ENCODE results near the gene MRPL11. TPM values are rescaled to one million over a fixed set of nuclear protein-coding genes. Genes with fewer than 3 reads are reported as not detected.
"Not testable (repeated sequence)": the region's sequence is repeated elsewhere in the genome, so short reads cannot be mapped to it uniquely, and the experiment has no call there.

MRPL11 gene
- total and polyA plus RNA-seq, 9 donors: 49.6 to 62.4 (median 55.8) TPM

- H3K4me1 ChIP-seq (ENCODE audit: control insufficient read depth, insufficient read depth, low read length): no peaks in the 10 kb centered on the region
- no peak overlapping the region for H3K4me3 ChIP-seq (ENCODE audit: low read length)
- no CpG with 5 or more reads among the region's 6 CpGs for WGBS (ENCODE audit: insufficient coverage)
- DNase-seq: no peak
- H3K36me3 ChIP-seq (ENCODE audit: control insufficient read depth, insufficient read depth, low read length): no peaks in the 10 kb centered on the region
- peaks cover 3% of the 10 kb centered on the region for H3K9me3 ChIP-seq (replicated peaks; ENCODE audit: control insufficient read depth, low read depth, low read length)
- H3K27ac ChIP-seq (ENCODE audit: low read length): no peak overlapping the region
- H3K27me3 ChIP-seq (ENCODE audit: control insufficient read depth, insufficient read depth, low read length): peaks cover 3% of the 10 kb centered on the region
These were observed 19.2 kb upstream of the MRPL11 start for GRCh38 chr11:66457826-66458225.

DNA sequence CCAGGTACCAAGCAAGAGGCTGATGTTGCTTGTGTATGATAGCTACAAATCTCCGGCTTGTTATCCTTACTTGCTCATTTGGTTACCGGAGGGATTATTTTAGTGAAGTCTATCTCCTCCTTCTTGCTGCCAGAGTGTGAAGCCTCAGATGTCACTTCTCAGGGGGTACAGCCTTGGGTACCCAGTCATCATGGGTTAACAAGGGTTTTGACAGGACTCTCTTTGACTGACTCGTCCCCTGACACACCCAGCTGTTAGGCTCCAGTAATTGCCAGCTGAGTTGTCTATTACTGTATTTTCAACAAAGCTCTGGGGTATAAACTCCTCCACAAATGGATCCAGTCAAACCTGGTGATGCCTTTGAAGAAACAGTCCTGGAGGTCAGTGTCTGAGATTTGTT is 16.2 kb upstream of the MRPL11 start:
- Histone ChIP-seq H3K36me3 (ENCODE audit: control insufficient read depth, insufficient read depth, low read length) (no peaks in the 10 kb centered on the region), H3K9me3 (replicated peaks; ENCODE audit: control insufficient read depth, low read depth, low read length) (no peaks in the 10 kb centered on the region), H3K27ac (ENCODE audit: low read length) (no peak overlapping the region), H3K4me1 (ENCODE audit: control insufficient read depth, insufficient read depth, low read length) (no peaks in the 10 kb centered on the region), H3K4me3 (ENCODE audit: low read length) (no peak overlapping the region), H3K27me3 (ENCODE audit: control insufficient read depth, insufficient read depth, low read length) (peaks cover 3% of the 10 kb centered on the region)
- DNase-seq: no peak
- 0% methylated on average over 1 of the region's 3 CpGs for WGBS (ENCODE audit: insufficient coverage)

DNA sequence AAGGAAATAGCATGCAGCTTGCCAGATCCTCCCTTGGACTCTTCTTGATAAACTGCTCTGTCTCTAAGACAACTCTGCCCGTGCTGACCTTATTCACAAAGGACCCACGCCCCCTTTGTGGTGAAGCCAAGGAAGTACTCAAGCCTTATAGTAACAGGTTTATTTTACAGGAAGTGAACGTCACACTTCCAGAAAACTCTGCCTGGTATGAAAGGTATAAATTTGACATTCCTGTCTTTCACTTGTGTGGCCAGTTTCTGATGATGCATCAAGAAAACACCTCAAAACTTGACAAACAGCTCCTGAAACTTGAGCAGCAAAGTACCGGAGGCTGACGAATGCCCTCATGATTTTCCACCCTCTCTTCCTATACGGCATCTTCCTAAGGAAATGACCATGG is 15.6 kb upstream of the MRPL11 start:
- 54% methylated on average over 2 of the region's 6 CpGs for WGBS (ENCODE audit: insufficient coverage)

GRCh38 chr11:66451663-66452062 is 13.0 kb upstream of the MRPL11 start:
- H3K4me1 ChIP-seq (ENCODE audit: control insufficient read depth, insufficient read depth, low read length): no peaks in the 10 kb centered on the region
- no peak for DNase-seq
- H3K9me3 ChIP-seq (replicated peaks; ENCODE audit: control insufficient read depth, low read depth, low read length): no peaks in the 10 kb centered on the region
- peaks cover 3% of the 10 kb centered on the region for H3K27me3 ChIP-seq (ENCODE audit: control insufficient read depth, insufficient read depth, low read length)
- WGBS (ENCODE audit: insufficient coverage): 79% methylated on average over 3 of the region's 4 CpGs
- no peak overlapping the region for H3K27ac ChIP-seq (ENCODE audit: low read length)
- no peak overlapping the region for H3K4me3 ChIP-seq (ENCODE audit: low read length)
- H3K36me3 ChIP-seq (ENCODE audit: control insufficient read depth, insufficient read depth, low read length): no peaks in the 10 kb centered on the region

More for the DNA sequence above, 15.6 kb upstream of the MRPL11 start:
- Histone ChIP-seq H3K27ac (ENCODE audit: low read length) (no peak overlapping the region), H3K27me3 (ENCODE audit: control insufficient read depth, insufficient read depth, low read length) (peaks cover 3% of the 10 kb centered on the region), H3K4me1 (ENCODE audit: control insufficient read depth, insufficient read depth, low read length) (no peaks in the 10 kb centered on the region), H3K36me3 (ENCODE audit: control insufficient read depth, insufficient read depth, low read length) (no peaks in the 10 kb centered on the region), H3K9me3 (replicated peaks; ENCODE audit: control insufficient read depth, low read depth, low read length) (no peaks in the 10 kb centered on the region), H3K4me3 (ENCODE audit: low read length) (no peak overlapping the region)
- DNase-seq: no peak

DNA sequence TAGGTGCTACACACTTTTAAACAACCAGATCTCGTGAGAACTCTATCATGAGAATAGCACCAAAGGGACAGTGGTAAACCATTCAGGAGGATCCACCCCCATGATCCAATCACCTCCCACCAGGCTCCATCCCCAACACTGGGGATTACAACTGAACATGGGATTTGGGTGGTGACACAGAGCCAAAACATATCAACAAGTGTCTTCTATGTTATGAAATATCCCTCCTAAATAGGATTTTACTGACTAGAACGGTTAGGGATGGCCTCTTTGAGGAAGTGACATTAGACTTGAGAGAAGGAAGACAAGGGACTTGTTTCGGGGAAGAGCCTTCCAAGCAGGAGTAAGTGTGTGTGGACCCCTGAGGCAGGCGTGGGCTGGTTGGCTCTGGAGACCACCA is 11.9 kb upstream of the MRPL11 start:
- Histone ChIP-seq H3K9me3 (replicated peaks; ENCODE audit: control insufficient read depth, low read depth, low read length) (no peaks in the 10 kb centered on the region), H3K36me3 (ENCODE audit: control insufficient read depth, insufficient read depth, low read length) (no peaks in the 10 kb centered on the region), H3K4me1 (ENCODE audit: control insufficient read depth, insufficient read depth, low read length) (no peaks in the 10 kb centered on the region), H3K4me3 (ENCODE audit: low read length) (no peak overlapping the region), H3K27me3 (ENCODE audit: control insufficient read depth, insufficient read depth, low read length) (peaks cover 3% of the 10 kb centered on the region), H3K27ac (ENCODE audit: low read length) (no peak overlapping the region)
- DNase-seq: no peak
- 53% methylated on average over 2 of the region's 4 CpGs for WGBS (ENCODE audit: insufficient coverage)

GRCh38 chr11:66448523-66448922 is 9.9 kb upstream of the MRPL11 start:
- 73% methylated on average over 3 of the region's 4 CpGs for WGBS (ENCODE audit: insufficient coverage)
- Histone ChIP-seq H3K27ac (ENCODE audit: low read length) (no peak overlapping the region), H3K9me3 (replicated peaks; ENCODE audit: control insufficient read depth, low read depth, low read length) (no peaks in the 10 kb centered on the region), H3K4me3 (ENCODE audit: low read length) (no peak overlapping the region), H3K4me1 (ENCODE audit: control insufficient read depth, insufficient read depth, low read length) (no peaks in the 10 kb centered on the region), H3K27me3 (ENCODE audit: control insufficient read depth, insufficient read depth, low read length) (no peaks in the 10 kb centered on the region), H3K36me3 (ENCODE audit: control insufficient read depth, insufficient read depth, low read length) (no peaks in the 10 kb centered on the region)
- no peak for DNase-seq

DNA sequence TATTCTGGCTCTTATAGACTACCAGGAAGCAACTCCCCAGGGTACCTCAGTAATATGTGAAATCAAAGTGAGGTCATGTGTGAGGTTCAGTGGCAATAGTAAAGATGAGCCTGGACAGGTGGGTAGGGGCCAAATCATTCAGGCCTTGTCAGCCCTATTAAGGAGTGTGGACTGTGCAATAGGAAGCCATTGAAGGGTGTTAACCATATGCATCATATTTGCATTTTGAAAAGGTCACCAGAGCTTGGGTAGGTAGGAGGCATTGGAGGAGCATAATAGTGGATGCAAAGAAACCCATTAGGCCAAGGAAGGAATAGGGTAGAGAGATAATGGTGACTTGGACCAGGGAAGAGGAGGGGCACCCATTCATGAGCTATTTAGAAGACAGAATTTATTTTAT is 8.4 kb upstream of the MRPL11 start:
- H3K36me3 ChIP-seq (ENCODE audit: control insufficient read depth, insufficient read depth, low read length): no peaks in the 10 kb centered on the region
- no peak overlapping the region for H3K27ac ChIP-seq (ENCODE audit: low read length)
- H3K27me3 ChIP-seq (ENCODE audit: control insufficient read depth, insufficient read depth, low read length): no peaks in the 10 kb centered on the region
- H3K4me3 ChIP-seq (ENCODE audit: low read length): no peak overlapping the region
- H3K4me1 ChIP-seq (ENCODE audit: control insufficient read depth, insufficient read depth, low read length): no peaks in the 10 kb centered on the region
- no peak for DNase-seq
- H3K9me3 ChIP-seq (replicated peaks; ENCODE audit: control insufficient read depth, low read depth, low read length): peaks cover 2% of the 10 kb centered on the region

GRCh38 chr11:66443602-66444001 is 5.0 kb upstream of the MRPL11 start:
- no peak for DNase-seq
- H3K27me3 ChIP-seq (ENCODE audit: control insufficient read depth, insufficient read depth, low read length): no peaks in the 10 kb centered on the region
- H3K9me3 ChIP-seq (replicated peaks; ENCODE audit: control insufficient read depth, low read depth, low read length): peaks cover 2% of the 10 kb centered on the region
- no peak overlapping the region for H3K27ac ChIP-seq (ENCODE audit: low read length)
- H3K36me3 ChIP-seq (ENCODE audit: control insufficient read depth, insufficient read depth, low read length): no peaks in the 10 kb centered on the region
- H3K4me1 ChIP-seq (ENCODE audit: control insufficient read depth, insufficient read depth, low read length): no peaks in the 10 kb centered on the region
- H3K4me3 ChIP-seq (ENCODE audit: low read length): no peak overlapping the region
- 82% methylated on average over 3 of the region's 4 CpGs for WGBS (ENCODE audit: insufficient coverage)

GRCh38 chr11:66440940-66441282 is 2.3 kb upstream of the MRPL11 start:
- not testable (repeated sequence) for H3K9me3 ChIP-seq (replicated peaks; ENCODE audit: control insufficient read depth, low read depth, low read length); H3K4me1 ChIP-seq (ENCODE audit: control insufficient read depth, insufficient read depth, low read length); H3K4me3 ChIP-seq (ENCODE audit: low read length); H3K27ac ChIP-seq (ENCODE audit: low read length); DNase-seq; H3K27me3 ChIP-seq (ENCODE audit: control insufficient read depth, insufficient read depth, low read length)
- WGBS (ENCODE audit: insufficient coverage): 89% methylated on average over 18 of the region's 27 CpGs
- H3K36me3 ChIP-seq (ENCODE audit: control insufficient read depth, insufficient read depth, low read length): peaks cover 14% of the 10 kb centered on the region

GRCh38 chr11:66440101-66440939 is 1.7 kb upstream of the MRPL11 start:
- not testable (repeated sequence) for H3K4me3 ChIP-seq (ENCODE audit: low read length); H3K4me1 ChIP-seq (ENCODE audit: control insufficient read depth, insufficient read depth, low read length); DNase-seq; H3K27me3 ChIP-seq (ENCODE audit: control insufficient read depth, insufficient read depth, low read length); H3K9me3 ChIP-seq (replicated peaks; ENCODE audit: control insufficient read depth, low read depth, low read length); H3K27ac ChIP-seq (ENCODE audit: low read length)
- 91% methylated on average over 17 of the region's 29 CpGs for WGBS (ENCODE audit: insufficient coverage)
- peaks cover 19% of the 10 kb centered on the region for H3K36me3 ChIP-seq (ENCODE audit: control insufficient read depth, insufficient read depth, low read length)

All from muscle of leg (tissue), 11 donors.